ENCODE results near the gene DNAH10. TPM values are rescaled to one million over a fixed set of nuclear protein-coding genes. Genes with fewer than 3 reads are reported as not detected.

DNAH10 gene
- total and polyA plus RNA-seq, 2 donors from 2014 or later: 0.24 to 0.28 TPM

GRCh38 chr12:123971449-123971769, 209.3 kb downstream of the DNAH10 start:
- H3K9ac ChIP-seq (ENCODE audit: low read length in 3 of 3): peak overlapping the region; percentile 11 to 73 (median 47)
- H3K36me3 ChIP-seq (ENCODE audit: control insufficient read depth in 2 of 3, insufficient read depth in 3 of 3, low read length in 3 of 3): peaks cover 0 to 5% (median 2%) of the 10 kb centered on the region in 3 donors
- no peaks in the 10 kb centered on the region for H3K9me3 ChIP-seq (ENCODE audit: control insufficient read depth in 2 of 3, insufficient read depth in 1 of 3, low read length in 3 of 3)
- intact Hi-C loops (cut with DNase I): no loop called here
- H3K27ac ChIP-seq (ENCODE audit: low read depth in 2 of 2, low read length in 2 of 2): peak overlapping the region; percentile 70 to 79
- peak overlapping the region; percentile 68 to 85 (median 75) for H3K4me3 ChIP-seq (ENCODE audit: low read length in 3 of 3)
- DNase-seq (no peak), FAIRE-seq (no peak)
- no peaks in the 10 kb centered on the region for H3K27me3 ChIP-seq (ENCODE audit: control insufficient read depth, insufficient read depth, low read length)
- peaks cover 0 to 6% (median 5%) of the 10 kb centered on the region in 3 donors for H3K4me1 ChIP-seq (ENCODE audit: control insufficient read depth in 2 of 3, insufficient read depth in 2 of 3, low read depth in 1 of 3, low read length in 3 of 3)
- no peak for TF ChIP-seq CTCF (IDR thresholded peaks at IDR 0.05; ENCODE audit: borderline replicate concordance, extremely low read depth, insufficient read depth)

GRCh38 chr12:123971770-123972456, 209.8 kb downstream of the DNAH10 start:
- H3K4me3 ChIP-seq (ENCODE audit: low read length in 3 of 3): peak overlapping the region; percentile 68 to 85 (median 75)
- DNase-seq (peak; percentile 54 to 81 (median 73)), FAIRE-seq (no peak)
- H3K9me3 ChIP-seq (ENCODE audit: control insufficient read depth in 2 of 3, insufficient read depth in 1 of 3, low read length in 3 of 3): no peaks in the 10 kb centered on the region
- H3K4me1 ChIP-seq (ENCODE audit: control insufficient read depth in 2 of 3, insufficient read depth in 2 of 3, low read depth in 1 of 3, low read length in 3 of 3): peaks cover 0 to 6% (median 5%) of the 10 kb centered on the region in 3 donors
- H3K27me3 ChIP-seq (ENCODE audit: control insufficient read depth, insufficient read depth, low read length): no peaks in the 10 kb centered on the region
- peak overlapping the region; percentile 45 to 73 (median 47) for H3K9ac ChIP-seq (ENCODE audit: low read length in 3 of 3)
- H3K27ac ChIP-seq (ENCODE audit: low read depth in 2 of 2, low read length in 2 of 2): peak overlapping the region; percentile 70 to 79
- no peak for TF ChIP-seq CTCF (IDR thresholded peaks at IDR 0.05; ENCODE audit: borderline replicate concordance, extremely low read depth, insufficient read depth)
- intact Hi-C loops (cut with DNase I): no loop called here
- peaks cover 0 to 6% (median 3%) of the 10 kb centered on the region in 3 donors for H3K36me3 ChIP-seq (ENCODE audit: control insufficient read depth in 2 of 3, insufficient read depth in 3 of 3, low read length in 3 of 3)

GRCh38 chr12:123972457-123973401, 210.6 kb downstream of the DNAH10 start, which contains the start of the genes CCDC92 and ZNF664:
CCDC92 (minus strand) TSS chr12:123972831; CDS start chr12:123944305, 28,526 bp downstream.
ZNF664 (plus strand) TSS chr12:123973215; CDS start chr12:124012145, 38,930 bp downstream.
- peak; percentile 21 for TF ChIP-seq CTCF (IDR thresholded peaks at IDR 0.05; ENCODE audit: borderline replicate concordance, extremely low read depth, insufficient read depth)
- FAIRE-seq: no peak
- DNase-seq: peak; percentile 97 to 98 (median 97)
- Histone ChIP-seq H3K27ac (ENCODE audit: low read depth in 2 of 2, low read length in 2 of 2) (peak within 1 kb of the TSS; percentile 70 to 79), H3K9me3 (ENCODE audit: control insufficient read depth in 2 of 3, insufficient read depth in 1 of 3, low read length in 3 of 3) (no peaks in the 10 kb centered on the region), H3K27me3 (ENCODE audit: control insufficient read depth, insufficient read depth, low read length) (no peaks in the 10 kb centered on the region), H3K4me1 (ENCODE audit: control insufficient read depth in 2 of 3, insufficient read depth in 2 of 3, low read depth in 1 of 3, low read length in 3 of 3) (peaks cover 0 to 6% (median 5%) of the 10 kb centered on the region in 3 donors), H3K9ac (ENCODE audit: low read length in 3 of 3) (peak within 1 kb of the TSS; percentile 55 to 73 (median 56)), H3K4me3 (ENCODE audit: low read length in 3 of 3) (peak within 1 kb of the TSS; percentile 71 to 85 (median 75)), H3K36me3 (ENCODE audit: control insufficient read depth in 2 of 3, insufficient read depth in 3 of 3, low read length in 3 of 3) (peaks cover 0 to 6% (median 3%) of the 10 kb centered on the region in 3 donors)
- intact Hi-C loops (cut with DNase I): no loop called here
